ENCODE measurements around the gene MAP2K6.

MAP2K6 gene

GRCh38 chr17:69401251-69401650 is 13.2 kb upstream of the MAP2K6 start:
- no peaks in the 10 kb centered on the region for H3K27me3 ChIP-seq (ENCODE audit: insufficient read depth, low read length, poor library complexity, severe bottlenecking)
- no peaks in the 10 kb centered on the region for H3F3A ChIP-seq (ENCODE audit: low read depth)
- no peaks in the 10 kb centered on the region for H3K79me2 ChIP-seq (ENCODE audit: insufficient read depth, low read length)
- TF ChIP-seq CTCF (conservative IDR thresholded peaks at IDR 0.05; ENCODE audit: low read length) (no peak), EZH2phosphoT487 (IDR thresholded peaks at IDR 0.05; ENCODE audit: borderline replicate concordance) (no peak)
- no peak overlapping the region for H3K4me3 ChIP-seq (ENCODE audit: low read length, poor library complexity, severe bottlenecking)
- no peaks in the 10 kb centered on the region for H3K9me3 ChIP-seq (ENCODE audit: insufficient read depth, low read depth, low read length)
- H3K9me2 ChIP-seq (replicated peaks; ENCODE audit: low read depth, low read length): 0 out of 2 replicates have a peak, but pooled peaks cover 2% of the 10 kb centered on the region
- no peak overlapping the region for H3K4me2 ChIP-seq (ENCODE audit: low read depth, low read length, poor library complexity, severe bottlenecking)
- no peak overlapping the region for H3K9ac ChIP-seq (ENCODE audit: low read depth, low read length, poor library complexity, severe bottlenecking)
- no peaks in the 10 kb centered on the region for H3K4me1 ChIP-seq (ENCODE audit: insufficient read depth, low read length, poor library complexity, severe bottlenecking)
- H4K20me1 ChIP-seq (ENCODE audit: insufficient read depth, low read length, poor library complexity, severe bottlenecking): no peaks in the 10 kb centered on the region
- no peak overlapping the region for H2AFZ ChIP-seq (ENCODE audit: low read length)
- H3K36me3 ChIP-seq (ENCODE audit: insufficient read depth, low read length): no peaks in the 10 kb centered on the region

GRCh38 chr17:69402052-69402451 is 12.4 kb upstream of the MAP2K6 start:
- H3K4me1 ChIP-seq (ENCODE audit: insufficient read depth, low read length, poor library complexity, severe bottlenecking): no peaks in the 10 kb centered on the region

GRCh38 chr17:69404399-69404798 is 10.1 kb upstream of the MAP2K6 start:
- Histone ChIP-seq H3K27me3 (ENCODE audit: insufficient read depth, low read length, poor library complexity, severe bottlenecking) (no peaks in the 10 kb centered on the region), H2AFZ (ENCODE audit: low read length) (no peak overlapping the region), H3K36me3 (ENCODE audit: insufficient read depth, low read length) (no peaks in the 10 kb centered on the region), H3K9me3 (ENCODE audit: insufficient read depth, low read depth, low read length) (no peaks in the 10 kb centered on the region), H3K4me1 (ENCODE audit: insufficient read depth, low read length, poor library complexity, severe bottlenecking) (no peaks in the 10 kb centered on the region), H3K79me2 (ENCODE audit: insufficient read depth, low read length) (no peaks in the 10 kb centered on the region), H3K4me3 (ENCODE audit: low read length, poor library complexity, severe bottlenecking) (no peak overlapping the region), H3K9ac (ENCODE audit: low read depth, low read length, poor library complexity, severe bottlenecking) (no peak overlapping the region), H4K20me1 (ENCODE audit: insufficient read depth, low read length, poor library complexity, severe bottlenecking) (no peaks in the 10 kb centered on the region), H3F3A (ENCODE audit: low read depth) (no peaks in the 10 kb centered on the region), H3K9me2 (replicated peaks; ENCODE audit: low read depth, low read length) (0 out of 2 replicates have a peak, but pooled peaks cover 2% of the 10 kb centered on the region), H3K4me2 (ENCODE audit: low read depth, low read length, poor library complexity, severe bottlenecking) (no peak overlapping the region)
- TF ChIP-seq CTCF (conservative IDR thresholded peaks at IDR 0.05; ENCODE audit: low read length) (no peak), EZH2phosphoT487 (IDR thresholded peaks at IDR 0.05; ENCODE audit: borderline replicate concordance) (no peak)

More at GRCh38 chr17:69402052-69402451, 12.4 kb upstream of the MAP2K6 start:
- Histone ChIP-seq H3K9me3 (ENCODE audit: insufficient read depth, low read depth, low read length) (no peaks in the 10 kb centered on the region), H3K9ac (ENCODE audit: low read depth, low read length, poor library complexity, severe bottlenecking) (no peak overlapping the region), H3K9me2 (replicated peaks; ENCODE audit: low read depth, low read length) (0 out of 2 replicates have a peak, but pooled peaks cover 2% of the 10 kb centered on the region), H3K79me2 (ENCODE audit: insufficient read depth, low read length) (no peaks in the 10 kb centered on the region), H4K20me1 (ENCODE audit: insufficient read depth, low read length, poor library complexity, severe bottlenecking) (no peaks in the 10 kb centered on the region), H3F3A (ENCODE audit: low read depth) (no peaks in the 10 kb centered on the region), H3K4me3 (ENCODE audit: low read length, poor library complexity, severe bottlenecking) (no peak overlapping the region), H3K27me3 (ENCODE audit: insufficient read depth, low read length, poor library complexity, severe bottlenecking) (no peaks in the 10 kb centered on the region), H3K4me2 (ENCODE audit: low read depth, low read length, poor library complexity, severe bottlenecking) (no peak overlapping the region), H3K36me3 (ENCODE audit: insufficient read depth, low read length) (no peaks in the 10 kb centered on the region), H2AFZ (ENCODE audit: low read length) (no peak overlapping the region)
- TF ChIP-seq EZH2phosphoT487 (IDR thresholded peaks at IDR 0.05; ENCODE audit: borderline replicate concordance): no peak
- no peak for TF ChIP-seq CTCF (conservative IDR thresholded peaks at IDR 0.05; ENCODE audit: low read length)
